DMS153 treated with DMSO at 0.1 percent for 48 hours (cell line): Measurements from ENCODE around the gene MAP3K9.
A peak's percentile ranks its signal among the peaks of the same experiment; 100 is the strongest.
"Not testable (repeated sequence)": the region's sequence is repeated elsewhere in the genome, so short reads cannot be mapped to it uniquely, and the experiment has no call there.

Source experiments
- DNase-seq: peaks from one replicate; lab custom pipeline; 2025; ENCODE audit not compliant: unreplicated experiment; lab: John Stamatoyannopoulos, UW

MAP3K9 gene

DNA sequence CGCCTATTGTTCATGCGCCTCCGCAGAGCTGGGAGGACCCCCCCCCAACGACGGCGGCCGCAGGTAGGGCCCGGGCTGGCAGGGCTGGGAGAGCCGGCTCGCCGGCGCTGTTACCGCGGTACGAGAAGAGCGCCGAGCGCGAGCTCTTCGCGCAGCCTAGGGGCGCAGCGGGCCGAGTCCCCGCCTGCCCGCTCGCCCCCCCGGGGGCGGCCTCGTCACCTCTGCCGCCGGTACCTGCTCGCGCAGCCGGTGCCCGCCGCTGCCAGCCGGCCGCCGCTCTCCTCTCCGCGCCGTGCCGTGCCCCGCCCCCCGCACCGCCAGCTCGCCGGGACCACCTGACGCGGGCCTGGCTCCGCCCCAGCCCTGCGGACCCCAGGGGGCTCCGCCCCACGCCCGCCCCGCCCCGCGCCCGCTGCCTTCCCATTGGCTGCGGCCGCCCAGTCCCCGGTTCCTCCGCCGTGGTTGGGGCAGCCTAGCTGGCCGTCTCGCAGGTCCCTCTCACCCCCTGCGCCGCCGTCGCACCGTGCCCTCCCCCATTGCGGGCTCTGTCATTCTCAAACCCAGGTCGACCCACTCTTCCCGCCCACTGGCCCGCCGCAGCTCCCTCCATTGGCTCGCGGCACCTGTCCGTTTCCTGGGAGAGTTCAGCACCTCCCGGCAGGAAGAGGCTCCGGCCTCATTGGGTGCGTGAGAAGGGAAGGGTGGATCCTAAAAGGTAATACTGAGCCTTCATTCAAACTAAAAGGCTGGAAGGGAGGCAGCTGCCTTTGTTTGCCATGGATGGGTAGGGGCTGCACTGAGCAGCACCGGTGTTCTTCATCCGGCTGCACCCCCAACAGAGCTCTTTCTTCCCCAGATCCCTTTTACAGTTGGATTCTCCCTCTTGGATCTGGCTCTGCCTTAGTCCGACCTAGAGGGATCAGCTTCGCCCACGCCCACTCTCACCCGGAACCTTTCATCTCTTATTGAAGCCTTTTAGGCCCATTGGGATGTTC is at the start of gene MAP3K9:
Gene MAP3K9 (minus strand): TSS at position 289 of the 995 bp plus-strand sequence. CDS start 342 bp downstream, outside the sequence.
- DNase-seq: peak; percentile 97

DNA sequence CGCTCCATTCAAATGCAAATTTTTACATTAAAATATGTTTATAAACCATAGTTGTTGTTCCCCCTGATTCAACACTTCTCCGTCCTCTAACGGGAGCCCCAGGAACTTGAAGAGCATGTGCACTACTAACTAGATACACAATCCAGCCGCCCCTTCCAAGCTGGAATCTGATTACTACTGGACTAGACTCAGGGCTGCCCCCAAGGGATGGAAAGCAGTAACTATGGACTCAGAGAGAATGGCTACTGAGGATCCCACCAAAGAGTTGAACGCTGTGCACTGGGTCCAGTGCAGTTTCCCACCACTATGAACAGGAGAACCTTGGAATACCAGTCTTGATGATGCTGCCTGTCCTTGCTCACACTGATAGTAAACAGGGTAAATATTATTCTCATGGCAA is 49.3 kb upstream of the MAP3K9 start:
- no peak for DNase-seq

DNA sequence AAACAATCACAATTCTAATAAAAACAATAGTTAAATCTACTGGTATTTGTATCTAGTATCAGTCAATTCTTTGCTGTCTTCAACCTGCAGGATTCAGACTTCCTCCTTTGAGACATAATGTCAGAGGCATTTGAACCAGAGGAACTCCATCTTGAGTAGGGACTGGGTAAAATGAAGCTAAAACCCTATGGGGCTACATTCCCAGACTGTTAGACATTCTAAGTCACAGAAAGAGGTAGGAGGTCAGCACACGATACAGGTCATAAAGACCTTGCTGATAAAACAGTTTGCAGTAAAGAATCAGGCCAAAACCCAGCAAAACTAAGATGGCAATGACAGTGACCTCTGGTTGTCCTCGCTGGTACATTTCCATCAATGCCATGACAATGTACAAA is 48.2 kb upstream of the MAP3K9 start:
- no peak for DNase-seq

DNA sequence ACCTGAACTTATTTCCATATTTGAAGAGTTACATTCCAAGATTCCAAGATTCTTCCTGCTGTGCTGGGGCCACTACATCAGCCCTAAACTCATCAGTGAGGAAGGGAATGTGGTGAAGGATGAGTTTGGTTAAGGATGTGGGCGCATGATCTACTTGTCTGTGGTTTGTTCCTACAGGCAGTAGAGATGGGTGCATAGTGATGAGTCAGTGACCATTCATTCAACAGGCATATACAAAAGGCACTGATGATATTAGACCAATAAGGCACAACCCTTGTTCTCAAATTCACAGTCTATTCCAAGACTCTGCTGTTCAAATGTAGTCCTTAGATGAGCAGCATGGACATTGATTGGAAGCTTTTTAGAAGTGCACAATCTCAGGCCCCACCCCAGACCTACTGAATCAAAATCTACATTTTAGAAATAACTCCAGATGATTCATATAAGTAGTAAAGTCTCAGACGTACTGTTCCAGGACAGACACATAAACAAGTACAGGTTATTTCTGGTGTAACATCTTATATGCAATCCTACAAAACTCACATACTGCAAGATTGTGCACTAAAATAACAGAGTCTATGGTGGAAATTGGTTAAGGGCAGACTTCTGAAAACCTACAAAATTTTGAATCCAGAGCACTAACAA is 47.7 kb upstream of the MAP3K9 start:
- no peak for DNase-seq

DNA sequence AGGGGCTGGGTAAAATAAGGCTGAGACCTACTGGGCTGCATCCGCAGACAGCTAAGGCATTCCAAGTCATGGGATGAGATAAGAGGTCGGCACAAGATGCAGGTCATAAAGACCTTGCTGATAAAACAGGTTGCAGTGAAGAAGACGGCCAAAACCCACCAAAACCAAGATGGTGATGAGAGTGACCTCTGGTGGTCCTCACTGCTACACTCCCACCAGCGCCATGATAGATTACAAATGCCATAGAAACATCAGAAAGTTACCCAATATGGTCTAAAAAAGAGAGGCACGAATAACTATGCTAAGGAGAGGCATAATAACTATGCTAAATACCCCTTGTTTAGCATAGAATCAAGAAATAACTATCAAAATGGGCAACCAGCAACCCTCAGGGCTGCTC is 46.2 kb upstream of the MAP3K9 start:
- DNase-seq: no peak

DNA sequence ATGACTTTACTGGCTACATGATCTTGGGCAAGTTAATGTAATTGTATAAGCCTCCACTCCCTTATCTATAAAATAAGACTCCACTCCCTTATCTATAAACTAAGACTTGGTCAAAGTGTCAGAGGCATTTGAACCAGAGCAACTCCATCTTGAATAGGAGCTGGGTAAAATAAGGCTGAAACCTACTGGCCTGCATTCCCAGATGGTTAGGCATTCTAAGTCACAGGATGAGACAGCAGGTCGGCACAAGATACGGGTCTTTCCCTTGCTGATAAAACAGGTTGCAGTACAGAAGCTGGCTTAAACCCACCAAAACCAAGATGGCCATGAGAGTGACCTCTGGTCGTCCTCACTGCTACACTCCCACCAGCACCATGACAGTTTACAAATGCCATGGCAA is 44.3 kb upstream of the MAP3K9 start:
- DNase-seq: not testable (repeated sequence)

DNA sequence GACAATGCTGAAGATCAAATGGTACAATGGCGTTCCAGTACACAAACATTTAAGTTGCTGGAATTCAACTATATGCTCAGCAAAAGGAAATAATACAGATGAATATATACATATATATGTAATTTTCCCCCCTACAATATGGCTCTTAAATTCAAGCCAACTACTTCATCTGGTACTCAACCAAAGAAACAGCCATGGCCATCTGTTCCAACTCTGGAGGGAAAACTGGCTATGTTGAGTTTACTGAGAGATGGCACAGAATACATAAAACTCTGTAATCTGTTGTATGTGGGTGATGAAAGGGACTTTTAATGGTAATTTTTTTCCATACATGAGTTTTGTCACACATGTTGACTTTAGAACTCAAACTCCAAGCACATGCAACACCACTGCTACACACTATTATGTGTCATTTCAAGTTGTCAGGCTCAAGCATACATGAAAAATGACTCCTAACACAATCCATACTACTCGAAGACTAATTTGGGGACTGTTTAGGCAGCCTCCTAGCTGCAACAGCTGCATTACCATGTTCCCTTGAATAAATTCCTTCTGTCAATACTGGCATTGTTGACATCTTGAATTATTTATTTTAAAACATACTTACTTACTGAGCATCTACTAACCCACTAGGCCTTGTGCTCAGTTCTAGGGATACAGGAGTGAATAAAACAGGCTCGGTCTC is 38.2 kb upstream of the MAP3K9 start:
- DNase-seq: no peak

DNA sequence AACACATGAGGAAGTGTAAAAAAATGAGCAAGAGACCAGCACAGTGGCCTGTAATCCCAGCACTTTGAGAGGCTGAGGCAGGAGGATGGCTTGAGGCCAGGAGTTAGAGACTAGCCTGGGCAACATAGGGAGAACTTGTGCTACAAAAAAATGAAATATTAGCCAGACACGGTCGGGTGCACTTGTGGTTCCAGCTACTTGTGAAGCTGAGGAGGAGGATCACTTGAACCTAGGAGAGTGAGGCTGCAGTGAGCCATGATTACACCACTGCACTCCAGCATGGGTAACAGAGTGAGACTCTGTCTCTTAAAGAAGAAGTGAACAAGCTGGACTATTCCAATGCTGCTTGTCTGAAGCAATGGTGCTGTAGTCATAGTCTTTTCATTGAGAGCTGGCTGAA is 36.3 kb upstream of the MAP3K9 start:
- no peak for DNase-seq

DNA sequence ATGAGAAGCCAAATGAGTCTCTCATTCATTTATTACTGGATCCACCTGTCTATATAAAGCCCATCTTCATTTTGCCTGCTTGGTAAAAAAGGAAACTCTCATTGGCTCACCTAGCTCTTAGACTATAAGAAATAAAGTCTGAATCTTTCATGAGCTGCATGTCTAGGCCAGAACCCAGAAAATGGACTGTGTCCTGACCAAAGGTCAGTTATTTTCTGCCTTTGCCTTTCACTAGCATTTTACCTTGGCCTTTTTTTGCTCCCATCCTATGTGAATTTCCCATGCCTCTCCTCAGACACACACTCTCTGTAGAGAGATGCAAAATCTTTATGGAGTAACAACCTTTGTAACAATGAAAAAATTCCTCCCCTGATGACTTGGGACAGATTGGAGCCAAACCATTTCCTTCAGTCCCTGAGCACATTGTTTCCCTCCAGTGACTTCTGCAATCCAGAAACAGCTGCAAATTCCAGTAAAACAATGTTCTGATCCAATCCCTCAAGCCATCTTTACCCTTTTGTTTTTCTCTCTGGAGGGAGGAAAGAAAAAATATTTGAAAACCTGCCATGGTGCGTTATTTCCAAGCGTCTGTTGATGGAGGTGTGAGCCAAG is 33.6 kb upstream of the MAP3K9 start:
- no peak for DNase-seq

DNA sequence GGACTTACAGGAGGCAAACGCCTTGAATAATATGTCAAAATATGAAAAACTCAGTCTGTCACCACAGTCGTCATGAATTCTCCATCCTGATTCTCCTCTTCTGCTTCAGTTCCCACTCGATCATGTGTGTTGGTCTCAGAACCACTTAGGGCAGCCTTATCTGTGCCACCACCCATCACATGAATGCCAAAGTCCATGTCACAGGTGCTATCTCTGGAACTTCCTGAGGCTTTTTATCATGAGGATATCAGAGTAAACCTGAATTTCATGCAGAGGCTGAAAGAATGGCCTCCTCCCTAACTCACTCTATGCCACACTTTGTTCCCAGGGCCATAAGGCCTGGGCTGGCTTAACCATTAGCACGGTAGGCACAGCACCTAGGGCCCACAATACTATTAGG is 28.8 kb upstream of the MAP3K9 start:
- DNase-seq: no peak

DNA sequence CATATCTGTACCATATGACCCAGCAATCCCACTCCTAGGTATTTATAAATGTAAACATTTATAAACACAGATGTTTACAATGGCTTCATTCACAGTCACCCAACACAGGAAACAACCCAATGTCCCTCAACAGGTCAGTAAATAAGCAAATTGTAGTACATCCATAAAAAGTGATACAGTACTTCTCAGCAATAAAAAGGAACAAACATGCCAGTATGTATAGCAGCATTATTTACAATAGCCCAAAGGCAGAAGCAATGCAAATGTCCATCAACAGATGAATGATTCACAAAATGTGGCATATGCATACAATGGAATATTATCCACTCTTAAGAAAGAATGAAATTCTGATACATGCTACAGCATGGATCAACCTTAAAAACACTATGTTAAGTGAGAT is 27.6 kb upstream of the MAP3K9 start:
- no peak for DNase-seq

DNA sequence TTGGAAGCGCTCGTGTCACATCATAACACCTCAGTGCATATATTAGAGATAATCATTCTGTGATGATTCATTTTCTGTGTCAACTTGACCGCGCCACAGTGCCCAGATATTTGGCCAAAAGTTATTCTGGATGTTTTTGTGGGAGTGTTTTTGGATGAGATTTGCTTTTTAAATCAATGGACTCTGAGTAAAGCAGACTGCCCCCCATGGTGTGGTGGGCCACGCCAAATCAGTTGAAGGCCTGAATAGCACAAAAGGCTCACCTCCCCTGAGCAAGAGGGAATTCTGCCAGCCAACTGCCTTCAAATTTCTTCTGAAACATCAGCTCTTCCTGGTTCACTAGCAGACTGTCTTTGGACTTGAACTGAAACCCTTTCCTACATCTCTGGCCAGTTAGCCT is 24.6 kb upstream of the MAP3K9 start:
- DNase-seq: no peak

DNA sequence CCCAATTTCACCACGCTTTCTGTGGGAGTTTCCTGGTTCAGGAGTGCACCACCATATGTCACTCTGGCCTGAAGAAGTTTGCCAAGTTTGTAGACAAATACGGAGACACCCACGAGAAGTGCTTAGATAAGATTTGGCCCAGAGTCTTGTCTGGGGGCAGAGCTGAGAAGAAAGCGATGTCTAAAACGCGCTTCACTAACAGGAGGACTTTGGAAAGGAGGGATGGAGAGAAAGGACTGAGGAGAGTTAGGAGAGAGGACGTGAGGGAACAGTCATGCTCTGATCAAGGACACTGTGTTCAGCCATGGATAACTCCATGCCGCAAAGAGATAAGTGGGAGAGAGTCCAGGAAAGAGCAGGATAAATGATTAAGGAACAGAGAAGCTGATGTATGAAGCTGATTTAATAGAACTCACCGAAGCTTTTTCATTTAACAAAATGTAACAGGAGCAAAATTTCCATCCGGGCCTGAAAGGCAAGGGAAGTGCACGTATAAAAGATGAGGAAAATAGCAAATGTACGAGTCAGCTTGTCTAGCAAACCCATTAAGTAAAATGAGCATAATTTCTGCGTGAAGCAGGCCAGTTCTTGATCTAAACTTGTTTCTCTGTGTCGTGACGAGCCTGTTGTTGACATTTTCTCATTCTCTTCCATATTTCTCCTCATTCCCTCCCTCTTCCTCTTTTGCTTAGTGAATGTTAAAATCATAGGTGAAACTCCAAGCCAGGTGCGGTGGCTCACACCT is 23.4 kb upstream of the MAP3K9 start:
- DNase-seq: no peak

DNA sequence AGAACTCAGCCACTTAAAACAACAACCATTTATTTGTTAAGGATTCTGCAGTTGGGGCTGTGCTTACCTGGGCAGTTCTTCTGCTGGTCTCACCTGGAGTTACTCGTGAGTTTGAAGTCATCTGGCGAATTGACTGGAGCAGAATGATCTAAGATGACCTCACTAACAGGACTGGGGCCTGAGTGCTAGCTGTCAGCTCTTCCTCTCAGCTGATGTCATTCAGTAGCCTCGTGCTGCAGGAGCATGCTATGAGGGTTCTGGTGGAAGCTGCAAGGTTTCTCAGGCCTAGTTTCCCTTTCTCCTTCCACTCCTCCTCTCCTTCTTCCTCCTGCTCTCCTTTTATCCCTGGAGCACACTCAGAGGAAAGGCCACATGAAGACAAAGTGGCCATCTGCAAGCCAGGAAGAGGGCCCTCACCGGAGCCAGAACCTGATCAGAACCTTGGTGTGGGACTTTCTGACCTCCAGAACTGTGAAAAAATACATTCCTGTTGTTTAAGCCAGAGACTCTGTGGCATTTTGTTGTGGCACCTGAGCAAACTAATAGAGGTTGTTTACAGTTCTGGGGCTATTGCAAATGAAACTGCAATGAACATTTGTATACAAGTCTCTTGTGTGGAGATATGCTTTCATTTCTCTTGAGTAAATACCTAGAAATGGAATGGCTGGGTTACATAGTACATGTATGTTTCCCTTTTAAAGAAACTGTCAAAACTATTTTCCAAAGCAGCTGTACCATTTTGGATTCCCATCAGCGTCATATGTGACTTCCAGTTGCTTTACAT is 21.9 kb upstream of the MAP3K9 start:
- DNase-seq: no peak

DNA sequence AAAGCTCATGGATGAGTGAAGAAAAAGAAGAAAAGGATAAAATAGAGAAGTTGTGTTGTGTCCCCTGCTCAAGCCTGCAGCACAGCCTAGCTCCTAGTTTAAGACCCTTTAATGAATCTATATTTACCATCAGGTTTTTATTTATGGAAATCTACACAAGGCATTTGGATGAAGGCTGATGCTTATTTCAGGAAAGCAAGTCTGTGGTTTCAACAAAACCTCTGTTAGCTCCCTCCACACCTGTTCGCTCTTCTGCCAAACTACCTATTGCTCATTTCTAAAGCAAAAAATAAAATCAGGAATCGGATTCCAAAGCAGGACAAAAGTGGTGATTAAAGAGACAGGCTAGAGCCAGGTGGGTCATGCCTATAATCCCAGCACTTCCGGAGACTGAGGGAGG is 18.9 kb upstream of the MAP3K9 start:
- no peak for DNase-seq

DNA sequence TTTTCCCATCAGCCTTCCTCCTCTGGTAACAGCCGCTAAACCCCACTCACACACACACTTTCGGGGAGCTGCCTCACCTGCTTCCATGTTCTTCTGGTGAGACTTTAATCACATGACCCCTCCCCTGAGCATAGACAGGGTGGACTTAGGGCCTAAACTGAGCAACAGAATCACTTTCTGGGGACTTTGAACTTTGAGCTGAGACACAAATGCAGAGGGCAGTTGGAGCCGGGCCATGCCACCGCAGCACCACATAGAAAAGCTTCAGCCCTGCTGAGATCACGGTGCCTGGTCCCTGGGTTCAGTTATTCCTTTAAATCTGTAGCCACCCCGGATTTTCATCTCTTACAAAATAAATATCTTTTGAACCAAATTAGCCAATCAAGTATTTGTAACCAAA is 18.4 kb upstream of the MAP3K9 start:
- DNase-seq: no peak

DNA sequence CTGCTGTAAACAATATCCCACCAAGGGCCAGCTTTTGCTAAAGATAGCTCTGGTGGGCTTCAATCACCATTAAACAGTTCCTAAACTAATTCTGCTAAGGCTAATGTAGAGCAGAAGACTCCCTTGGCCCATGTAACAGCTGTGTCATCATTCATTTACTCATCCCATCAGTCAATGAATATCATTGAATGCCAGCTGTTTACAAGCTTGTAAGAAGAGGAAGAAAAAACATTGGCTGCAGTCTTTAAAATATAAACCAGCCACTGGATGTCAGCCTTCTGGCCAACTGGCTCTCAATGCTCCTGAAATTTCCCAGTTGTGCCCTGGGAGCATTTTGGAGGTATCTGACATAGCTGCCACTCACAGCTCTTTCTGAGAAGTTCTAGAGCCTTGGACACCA is 18.0 kb upstream of the MAP3K9 start:
- no peak for DNase-seq

DNA sequence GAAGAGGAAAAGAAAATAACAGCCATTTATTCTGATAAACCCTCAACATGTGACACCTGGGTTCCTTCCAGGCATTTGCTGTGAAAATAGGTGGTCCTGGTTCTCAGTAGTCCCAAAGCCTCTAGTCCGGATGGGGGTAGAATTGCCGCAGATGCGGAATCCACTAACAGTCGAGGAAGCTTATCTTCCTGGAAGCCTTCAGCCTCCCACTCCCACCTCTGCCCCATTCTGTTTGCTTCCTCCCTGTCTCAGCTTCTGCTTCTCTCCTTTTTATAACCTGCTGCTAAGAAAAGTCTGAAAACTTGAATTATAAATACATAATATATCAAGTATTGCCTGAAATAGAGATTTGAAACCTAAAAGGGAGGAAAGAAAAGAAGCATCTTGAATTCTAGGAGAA is 14.0 kb upstream of the MAP3K9 start:
- no peak for DNase-seq

DNA sequence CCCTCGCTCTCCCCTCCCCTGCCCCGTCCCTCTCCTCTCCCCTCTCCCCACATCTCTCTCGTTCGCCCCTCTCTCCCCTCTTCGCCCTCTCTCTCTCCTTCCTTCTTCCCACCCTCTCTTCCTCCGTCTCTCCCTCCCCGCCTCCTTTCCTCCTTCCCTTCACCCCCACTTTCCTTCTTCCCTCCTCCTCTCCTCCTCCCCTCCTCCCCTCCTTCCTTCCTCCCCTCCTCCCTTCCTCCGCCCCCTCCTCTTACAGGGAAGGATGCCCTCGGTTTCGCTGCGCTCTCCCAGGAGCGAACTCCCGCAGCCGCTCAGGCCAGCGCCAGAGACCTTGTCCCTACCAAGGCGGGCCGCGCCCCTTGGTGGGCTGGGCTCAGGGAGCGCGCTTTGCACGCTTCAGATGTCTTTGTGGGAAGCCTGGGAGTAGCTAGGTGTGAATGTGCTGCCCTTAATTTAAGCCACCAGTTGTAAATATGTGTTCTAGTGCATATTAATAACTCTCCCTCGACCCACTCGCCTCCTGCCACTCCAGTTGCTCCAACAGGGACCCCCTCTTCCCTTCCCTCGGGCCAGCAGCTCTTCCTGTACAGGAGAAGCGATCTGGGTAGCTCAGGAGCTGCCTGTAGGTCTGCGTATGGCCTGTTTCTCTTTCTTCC is 13.3 kb upstream of the MAP3K9 start:
- no peak for DNase-seq
